ENCODE results near the gene SMO. TPM values are rescaled to one million over a fixed set of nuclear protein-coding genes. Genes with fewer than 3 reads are reported as not detected.
"Not testable (repeated sequence)": the region's sequence is repeated elsewhere in the genome, so short reads cannot be mapped to it uniquely, and the experiment has no call there.

SMO gene
- total and polyA plus RNA-seq, 3 experiments from 2014 or later = 0.22 to 0.33 TPM; not detected in 1

DNA sequence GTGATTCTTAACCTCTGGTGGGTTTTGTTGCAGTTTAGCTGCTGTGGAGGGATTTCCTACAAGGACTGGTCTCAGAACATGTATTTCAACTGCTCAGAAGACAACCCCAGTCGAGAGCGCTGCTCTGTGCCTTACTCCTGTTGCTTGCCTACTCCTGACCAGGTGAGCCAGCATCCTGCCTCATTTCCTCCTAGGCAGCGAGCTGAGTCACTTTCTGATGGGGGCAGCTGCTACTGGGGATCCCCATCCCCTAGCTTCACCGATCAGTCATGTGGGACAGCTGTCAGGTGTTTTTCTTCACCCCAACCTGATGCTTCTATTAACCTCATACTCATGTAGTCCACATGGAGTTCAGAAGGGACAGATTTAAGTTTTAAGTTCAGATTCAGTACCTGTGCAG lies 21.7 kb upstream of the SMO start:
- Histone ChIP-seq H3K9me3 (ENCODE audit: low read length) (no peaks in the 10 kb centered on the region), H3K27me3 (ENCODE audit: insufficient read depth, low read length, poor library complexity, severe bottlenecking) (no peaks in the 10 kb centered on the region), H3K4me1 (ENCODE audit: insufficient read depth, low read length) (peaks cover 5% of the 10 kb centered on the region), H3K27ac (ENCODE audit: low read depth, low read length) (no peak overlapping the region), H3K4me3 (ENCODE audit: low read length) (no peak overlapping the region), H3K36me3 (ENCODE audit: insufficient read depth, low read length) (no peaks in the 10 kb centered on the region)
- Mint-ChIP-seq H3K4me3 (no peak overlapping the region), H3K27me3 (peaks cover 0 to 5% of the 10 kb centered on the region in 2 donors), H3K27ac (no peak overlapping the region), H3K36me3 (peaks cover 0 to 11% (median 3%) of the 10 kb centered on the region in 3 donors), H3K4me1 (peaks cover 7 to 19% (median 8%) of the 10 kb centered on the region in 3 donors), H3K9me3 (no peaks in the 10 kb centered on the region)
- ChIA-PET CTCF (interaction anchor here (1.1 kb wide), 1 partner anchor 17 kb away, joined by 3 read pairs; no protein-coding TSS in a partner anchor), POLR2A (interaction anchor here (0.6 kb wide), 1 partner anchor 322 kb away, joined by 3 read pairs; no protein-coding TSS in a partner anchor)
- no peak for DNase-seq

DNA sequence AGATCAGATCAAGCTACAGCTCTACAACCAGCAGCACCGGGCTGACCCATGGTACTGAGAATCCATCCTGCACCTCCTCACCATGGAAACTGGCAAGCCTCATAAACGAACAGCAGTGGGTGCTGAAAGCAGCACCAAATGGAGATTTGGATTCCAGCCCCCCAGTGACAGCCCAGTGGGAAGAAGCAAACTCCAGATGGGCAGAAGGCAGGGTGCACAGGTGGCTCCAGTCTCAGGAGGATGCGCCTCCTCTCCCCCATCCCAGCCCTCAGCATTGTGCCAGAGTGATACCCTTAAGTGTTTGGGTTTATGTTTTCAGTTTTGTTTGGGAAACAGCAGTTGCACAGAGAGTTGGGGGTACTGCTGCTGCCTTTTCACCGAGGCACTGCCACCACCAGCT lies 20.6 kb upstream of the SMO start:
- H3K4me1 ChIP-seq (ENCODE audit: insufficient read depth, low read length) = peaks cover 5% of the 10 kb centered on the region
- Mint-ChIP-seq H3K27me3 (peaks cover 0 to 5% of the 10 kb centered on the region in 2 donors), H3K4me1 (peaks cover 7 to 19% (median 8%) of the 10 kb centered on the region in 3 donors), H3K9me3 (no peaks in the 10 kb centered on the region), H3K36me3 (peaks cover 0 to 11% (median 3%) of the 10 kb centered on the region in 3 donors), H3K27ac (no peak overlapping the region), H3K4me3 (peak overlapping the region in 5 of 7 donors; percentile 55 to 77 (median 57))
- H3K4me3 ChIP-seq (ENCODE audit: low read length) = no peak overlapping the region
- H3K27me3 ChIP-seq (ENCODE audit: insufficient read depth, low read length, poor library complexity, severe bottlenecking) = no peaks in the 10 kb centered on the region
- POLR2A ChIA-PET = no interaction called here
- no peak for DNase-seq
- no peaks in the 10 kb centered on the region for H3K9me3 ChIP-seq (ENCODE audit: low read length)
- H3K36me3 ChIP-seq (ENCODE audit: insufficient read depth, low read length) = no peaks in the 10 kb centered on the region
- no peak overlapping the region for H3K27ac ChIP-seq (ENCODE audit: low read depth, low read length)
- CTCF ChIA-PET = interaction anchor here (1.1 kb wide), 1 partner anchor 18 kb away, joined by 3 read pairs; no protein-coding TSS in a partner anchor

DNA sequence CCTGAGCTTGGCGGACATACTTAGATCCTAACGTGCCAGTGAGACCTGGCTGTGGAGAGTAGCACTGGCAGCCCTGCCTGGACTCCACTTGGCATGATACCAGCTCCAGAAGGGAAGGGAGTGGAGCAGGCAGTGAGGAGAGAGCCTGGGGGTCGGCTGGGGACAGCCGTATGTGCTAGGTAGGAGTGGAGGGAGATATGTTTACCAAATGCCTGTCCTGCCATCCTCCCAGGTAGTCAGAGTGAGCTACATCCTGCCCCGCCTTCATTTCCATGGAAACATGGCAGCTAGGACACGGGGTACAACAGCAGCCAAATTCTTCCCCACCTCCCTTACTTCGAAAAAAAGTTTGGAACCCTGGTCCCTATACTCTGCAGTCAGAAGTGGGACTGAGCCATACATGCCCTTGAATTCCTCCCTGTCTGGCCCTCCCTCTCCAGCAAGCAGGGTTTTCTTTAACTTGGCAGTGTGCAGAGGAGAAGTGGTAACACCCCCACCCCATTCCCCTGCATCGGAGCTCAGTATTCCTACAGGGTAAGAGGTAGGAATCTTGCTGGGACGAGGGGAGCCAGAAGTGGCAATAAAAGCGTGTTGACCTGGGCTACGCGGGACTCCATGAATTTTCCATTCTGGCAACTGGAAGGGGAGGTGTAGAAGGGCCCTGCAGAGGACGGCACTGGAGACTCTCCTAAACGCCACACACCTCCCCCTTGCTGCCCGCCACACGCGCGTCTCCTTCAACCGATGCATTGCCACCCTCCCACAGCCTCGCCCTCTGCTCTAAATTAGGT lies 20.0 kb upstream of the SMO start:
- CTCF ChIA-PET = no interaction called here
- H3K4me3 Mint-ChIP-seq = peak overlapping the region in 6 of 7 donors; percentile 55 to 77 (median 62)
- H3K9me3 ChIP-seq (ENCODE audit: low read length) = no peaks in the 10 kb centered on the region
- peaks cover 7 to 19% (median 8%) of the 10 kb centered on the region in 3 donors for H3K4me1 Mint-ChIP-seq
- peak overlapping the region in 1 of 8 donors; percentile 47 for H3K27ac Mint-ChIP-seq
- H3K36me3 ChIP-seq (ENCODE audit: insufficient read depth, low read length) = no peaks in the 10 kb centered on the region
- no peak overlapping the region for H3K27ac ChIP-seq (ENCODE audit: low read depth, low read length)
- no peaks in the 10 kb centered on the region for H3K27me3 ChIP-seq (ENCODE audit: insufficient read depth, low read length, poor library complexity, severe bottlenecking)
- DNase-seq = no peak
- peaks cover 0 to 11% (median 3%) of the 10 kb centered on the region in 3 donors for H3K36me3 Mint-ChIP-seq
- H3K9me3 Mint-ChIP-seq = no peaks in the 10 kb centered on the region
- peaks cover 5% of the 10 kb centered on the region for H3K4me1 ChIP-seq (ENCODE audit: insufficient read depth, low read length)
- H3K4me3 ChIP-seq (ENCODE audit: low read length) = no peak overlapping the region
- peaks cover 0 to 5% of the 10 kb centered on the region in 2 donors for H3K27me3 Mint-ChIP-seq
- POLR2A ChIA-PET = no interaction called here

DNA sequence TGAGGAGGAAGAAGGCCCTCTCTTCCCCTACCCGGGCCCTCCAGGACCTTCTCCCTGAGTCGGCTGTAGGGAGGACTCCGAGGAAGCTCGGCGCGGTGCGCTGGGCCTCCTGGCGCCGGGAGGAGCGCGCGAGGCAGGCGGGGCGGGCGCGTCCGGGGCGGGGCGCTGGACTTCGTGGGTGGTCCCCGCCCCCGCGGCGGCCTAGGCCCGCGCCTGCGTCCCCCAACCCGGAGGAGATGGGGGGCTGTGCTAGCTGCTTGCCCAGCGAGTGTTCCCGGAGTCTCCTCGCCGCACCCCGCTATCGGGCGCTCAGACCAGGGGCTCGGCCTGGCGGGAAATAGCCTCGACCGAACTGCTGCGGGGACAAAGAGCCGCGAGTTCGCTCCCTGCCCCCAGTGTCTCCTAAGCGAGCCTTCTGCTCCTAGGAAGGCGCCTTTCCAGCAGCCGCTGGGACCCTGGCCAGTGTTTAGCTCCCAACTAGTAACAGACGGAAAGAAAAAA lies 19.2 kb upstream of the SMO start:
- ChIA-PET CTCF (interaction anchor here (2.0 kb wide), 1 partner anchor 22 kb away, joined by 4 read pairs; no protein-coding TSS in a partner anchor), POLR2A (no interaction called here)
- H3K27ac Mint-ChIP-seq = peak overlapping the region in 2 of 8 donors; percentile 5 to 47
- H3K4me3 ChIP-seq (ENCODE audit: low read length) = peak overlapping the region; percentile 9
- H3K36me3 Mint-ChIP-seq = peaks cover 0 to 11% (median 3%) of the 10 kb centered on the region in 3 donors
- peaks cover under 1 to 5% of the 10 kb centered on the region in 2 donors for H3K27me3 Mint-ChIP-seq
- no peaks in the 10 kb centered on the region for H3K9me3 Mint-ChIP-seq
- peaks cover 5% of the 10 kb centered on the region for H3K4me1 ChIP-seq (ENCODE audit: insufficient read depth, low read length)
- peaks cover 7 to 19% (median 8%) of the 10 kb centered on the region in 3 donors for H3K4me1 Mint-ChIP-seq
- peak in 3 of 5 donors; percentile 16 to 50 (median 21) for DNase-seq
- H3K9me3 ChIP-seq (ENCODE audit: low read length) = no peaks in the 10 kb centered on the region
- no peaks in the 10 kb centered on the region for H3K36me3 ChIP-seq (ENCODE audit: insufficient read depth, low read length)
- H3K27ac ChIP-seq (ENCODE audit: low read depth, low read length) = no peak overlapping the region
- peak overlapping the region; percentile 21 to 90 (median 73) for H3K4me3 Mint-ChIP-seq
- no peaks in the 10 kb centered on the region for H3K27me3 ChIP-seq (ENCODE audit: insufficient read depth, low read length, poor library complexity, severe bottlenecking)

DNA sequence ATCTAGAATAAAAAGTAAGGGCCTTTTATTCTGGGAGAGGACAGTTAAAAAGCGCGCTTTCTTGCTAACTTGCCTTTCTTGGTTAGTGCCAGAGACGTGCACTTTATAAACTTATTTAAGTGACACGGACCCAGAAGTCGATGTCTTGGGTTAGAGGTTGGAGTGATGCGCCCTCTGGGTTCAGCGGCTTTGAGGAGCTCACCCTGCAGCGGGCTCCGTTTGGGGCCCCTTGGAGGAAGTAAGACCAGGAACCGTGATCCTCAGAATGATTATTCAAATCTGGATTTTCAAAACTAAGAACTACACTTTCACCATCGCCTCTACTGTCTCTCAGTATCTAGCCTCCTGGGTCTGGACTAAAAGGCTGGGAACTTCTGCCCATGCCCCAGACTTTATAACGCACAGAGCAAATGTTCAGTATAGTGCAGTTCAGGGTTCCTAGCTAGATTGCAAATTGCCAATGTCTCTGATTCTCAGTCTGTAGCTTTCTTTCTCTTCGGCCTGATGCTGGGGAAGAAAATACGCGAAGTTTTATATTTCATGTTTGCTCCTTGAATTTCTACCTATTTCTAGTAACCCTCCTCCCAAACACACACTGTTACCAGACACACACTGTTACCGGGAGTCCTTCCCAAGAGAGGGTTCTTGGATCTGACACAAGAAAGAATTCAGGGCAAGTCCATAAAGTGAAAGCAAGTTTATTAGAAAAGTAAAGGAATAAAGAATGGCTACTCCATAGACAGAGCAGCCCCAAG lies 18.6 kb upstream of the SMO start:
- peaks cover 7 to 19% (median 8%) of the 10 kb centered on the region in 3 donors for H3K4me1 Mint-ChIP-seq
- Histone ChIP-seq H3K4me1 (ENCODE audit: insufficient read depth, low read length) (peaks cover 5% of the 10 kb centered on the region), H3K4me3 (ENCODE audit: low read length) (peak overlapping the region; percentile 9), H3K36me3 (ENCODE audit: insufficient read depth, low read length) (no peaks in the 10 kb centered on the region), H3K27me3 (ENCODE audit: insufficient read depth, low read length, poor library complexity, severe bottlenecking) (no peaks in the 10 kb centered on the region), H3K27ac (ENCODE audit: low read depth, low read length) (no peak overlapping the region), H3K9me3 (ENCODE audit: low read length) (no peaks in the 10 kb centered on the region)
- H3K9me3 Mint-ChIP-seq = no peaks in the 10 kb centered on the region
- peaks cover 0 to 11% (median 3%) of the 10 kb centered on the region in 3 donors for H3K36me3 Mint-ChIP-seq
- POLR2A ChIA-PET = no interaction called here
- CTCF ChIA-PET = interaction anchor here (2.0 kb wide), 1 partner anchor 23 kb away, joined by 4 read pairs; no protein-coding TSS in a partner anchor
- peaks cover 5% of the 10 kb centered on the region in 2 donors for H3K27me3 Mint-ChIP-seq
- DNase-seq = no peak
- peak overlapping the region; percentile 21 to 90 (median 73) for H3K4me3 Mint-ChIP-seq
- peak overlapping the region in 2 of 8 donors; percentile 5 to 47 for H3K27ac Mint-ChIP-seq

DNA sequence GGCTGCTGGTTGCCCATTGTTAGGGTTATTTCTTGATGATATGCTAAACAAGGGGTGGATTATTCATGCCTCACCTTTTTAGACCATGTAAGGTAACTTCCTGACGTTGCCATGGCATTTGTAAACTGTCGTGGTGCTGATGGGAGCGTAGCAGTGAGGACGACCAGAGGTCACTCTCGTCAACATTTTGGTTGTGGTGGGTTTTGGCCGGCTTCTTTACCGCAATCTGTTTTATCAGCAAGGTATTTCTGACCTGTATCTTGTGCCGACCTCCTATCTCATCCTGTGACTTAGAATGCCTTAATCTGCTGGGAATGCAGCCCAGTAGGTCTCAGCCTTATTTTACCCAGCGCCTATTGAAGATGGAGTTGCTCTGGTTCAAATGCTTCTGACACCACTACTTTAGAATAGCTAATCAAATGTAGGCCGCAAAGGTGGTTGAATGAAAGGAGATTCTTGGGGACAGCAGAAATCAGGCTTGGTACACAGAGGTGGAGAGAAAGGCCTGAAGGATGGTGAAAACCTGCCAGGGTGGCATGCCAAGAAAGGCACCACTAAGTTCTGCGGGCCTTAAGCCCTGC lies 17.9 kb upstream of the SMO start:
- Mint-ChIP-seq H3K27me3 (peaks cover 5 to 7% of the 10 kb centered on the region in 2 donors), H3K9me3 (no peaks in the 10 kb centered on the region), H3K36me3 (peaks cover 0 to 7% (median 3%) of the 10 kb centered on the region in 3 donors), H3K4me3 (no peak overlapping the region), H3K4me1 (peaks cover 7 to 19% (median 8%) of the 10 kb centered on the region in 3 donors), H3K27ac (no peak overlapping the region)
- Histone ChIP-seq H3K27me3 (ENCODE audit: insufficient read depth, low read length, poor library complexity, severe bottlenecking) (no peaks in the 10 kb centered on the region), H3K4me1 (ENCODE audit: insufficient read depth, low read length) (peaks cover 5% of the 10 kb centered on the region), H3K27ac (ENCODE audit: low read depth, low read length) (no peak overlapping the region), H3K4me3 (ENCODE audit: low read length) (no peak overlapping the region), H3K36me3 (ENCODE audit: insufficient read depth, low read length) (no peaks in the 10 kb centered on the region), H3K9me3 (ENCODE audit: low read length) (no peaks in the 10 kb centered on the region)
- ChIA-PET CTCF (interaction anchor here (2.0 kb wide), 1 partner anchor 23 kb away, joined by 4 read pairs; no protein-coding TSS in a partner anchor), POLR2A (no interaction called here)
- DNase-seq = no peak

DNA sequence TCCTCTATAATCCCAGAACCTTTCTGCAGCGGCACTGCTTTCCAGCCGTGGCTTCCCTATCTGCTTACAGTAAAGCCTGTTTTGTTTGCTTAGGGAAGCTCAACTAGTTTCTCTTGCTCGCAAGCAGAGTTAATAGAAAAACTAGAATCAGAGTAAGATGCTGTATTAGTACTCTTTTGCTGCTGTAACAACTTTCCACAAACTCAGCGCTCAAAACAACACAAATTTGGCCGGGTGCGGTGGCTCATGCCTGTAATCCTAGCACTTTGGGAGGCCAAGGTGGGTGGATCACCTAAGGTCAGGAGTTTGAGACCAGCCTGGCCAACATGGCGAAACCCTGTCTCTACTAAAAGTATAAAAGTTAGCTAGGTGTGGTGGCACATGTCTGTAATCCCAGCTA lies 14.6 kb upstream of the SMO start:
- H3K4me3 ChIP-seq (ENCODE audit: low read length); H3K27ac Mint-ChIP-seq; H3K36me3 ChIP-seq (ENCODE audit: insufficient read depth, low read length); H3K9me3 Mint-ChIP-seq; H3K4me1 ChIP-seq (ENCODE audit: insufficient read depth, low read length); H3K36me3 Mint-ChIP-seq; H3K9me3 ChIP-seq (ENCODE audit: low read length); DNase-seq; H3K27me3 ChIP-seq (ENCODE audit: insufficient read depth, low read length, poor library complexity, severe bottlenecking); H3K27ac ChIP-seq (ENCODE audit: low read depth, low read length); POLR2A ChIA-PET; H3K4me3 Mint-ChIP-seq: not testable (repeated sequence)
- peaks cover 5 to 12% of the 10 kb centered on the region in 2 donors for H3K27me3 Mint-ChIP-seq
- peaks cover 7 to 12% (median 7%) of the 10 kb centered on the region in 3 donors for H3K4me1 Mint-ChIP-seq
- CTCF ChIA-PET = interaction anchor here (0.7 kb wide), 1 partner anchor 10 kb away, joined by 3 read pairs; no protein-coding TSS in a partner anchor
